ENCODE measurements around the gene PAX7. TPM values are rescaled to one million over a fixed set of nuclear protein-coding genes. Genes with fewer than 3 reads are reported as not detected.

The PAX7 gene
- total RNA-seq, 1 experiment from 2014 or later: 0.24 TPM

DNA sequence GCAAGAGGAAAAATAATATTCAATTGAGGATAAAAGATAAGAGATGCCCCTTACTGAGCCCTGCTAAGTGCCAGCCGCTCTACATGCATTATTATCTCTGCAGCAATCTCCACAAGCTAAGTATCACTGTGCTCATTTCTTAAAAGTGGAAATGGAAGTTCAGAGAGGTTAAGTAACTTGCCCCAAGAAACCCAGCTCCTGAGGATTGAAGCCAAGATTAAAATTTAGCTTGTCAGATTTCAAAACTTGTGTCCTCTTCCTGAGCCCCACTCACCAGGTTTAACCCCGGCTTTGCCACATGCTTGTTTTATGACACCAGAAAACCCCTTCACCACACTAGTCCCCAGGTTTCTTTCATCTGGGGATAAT, 11.2 kb upstream of the PAX7 start (continued):
- no peak for TF ChIP-seq CTCF (IDR thresholded peaks at IDR 0.05)
- TF ChIP-seq SMAD3 (CRISPR knock-in tag; IDR thresholded peaks at IDR 0.05; ENCODE audit: borderline replicate concordance): no peak
- no peak for TF ChIP-seq FOXK1 (CRISPR knock-in tag; IDR thresholded peaks at IDR 0.05)
- no peak for TF ChIP-seq MLX (CRISPR knock-in tag; IDR thresholded peaks at IDR 0.05)
- TF ChIP-seq, protein P1, sequence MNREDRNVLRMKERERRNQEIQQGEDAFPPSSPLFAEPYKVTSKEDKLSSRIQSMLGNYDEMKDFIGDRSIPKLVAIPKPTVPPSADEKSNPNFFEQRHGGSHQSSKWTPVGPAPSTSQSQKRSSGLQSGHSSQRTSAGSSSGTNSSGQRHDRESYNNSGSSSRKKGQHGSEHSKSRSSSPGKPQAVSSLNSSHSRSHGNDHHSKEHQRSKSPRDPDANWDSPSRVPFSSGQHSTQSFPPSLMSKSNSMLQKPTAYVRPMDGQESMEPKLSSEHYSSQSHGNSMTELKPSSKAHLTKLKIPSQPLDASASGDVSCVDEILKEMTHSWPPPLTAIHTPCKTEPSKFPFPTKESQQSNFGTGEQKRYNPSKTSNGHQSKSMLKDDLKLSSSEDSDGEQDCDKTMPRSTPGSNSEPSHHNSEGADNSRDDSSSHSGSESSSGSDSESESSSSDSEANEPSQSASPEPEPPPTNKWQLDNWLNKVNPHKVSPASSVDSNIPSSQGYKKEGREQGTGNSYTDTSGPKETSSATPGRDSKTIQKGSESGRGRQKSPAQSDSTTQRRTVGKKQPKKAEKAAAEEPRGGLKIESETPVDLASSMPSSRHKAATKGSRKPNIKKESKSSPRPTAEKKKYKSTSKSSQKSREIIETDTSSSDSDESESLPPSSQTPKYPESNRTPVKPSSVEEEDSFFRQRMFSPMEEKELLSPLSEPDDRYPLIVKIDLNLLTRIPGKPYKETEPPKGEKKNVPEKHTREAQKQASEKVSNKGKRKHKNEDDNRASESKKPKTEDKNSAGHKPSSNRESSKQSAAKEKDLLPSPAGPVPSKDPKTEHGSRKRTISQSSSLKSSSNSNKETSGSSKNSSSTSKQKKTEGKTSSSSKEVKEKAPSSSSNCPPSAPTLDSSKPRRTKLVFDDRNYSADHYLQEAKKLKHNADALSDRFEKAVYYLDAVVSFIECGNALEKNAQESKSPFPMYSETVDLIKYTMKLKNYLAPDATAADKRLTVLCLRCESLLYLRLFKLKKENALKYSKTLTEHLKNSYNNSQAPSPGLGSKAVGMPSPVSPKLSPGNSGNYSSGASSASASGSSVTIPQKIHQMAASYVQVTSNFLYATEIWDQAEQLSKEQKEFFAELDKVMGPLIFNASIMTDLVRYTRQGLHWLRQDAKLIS (CRISPR knock-in tag; IDR thresholded peaks at IDR 0.05; ENCODE audit: borderline replicate concordance): no peak
- no peak for TF ChIP-seq KAT7 (CRISPR knock-in tag; IDR thresholded peaks at IDR 0.05; ENCODE audit: borderline replicate concordance)

DNA sequence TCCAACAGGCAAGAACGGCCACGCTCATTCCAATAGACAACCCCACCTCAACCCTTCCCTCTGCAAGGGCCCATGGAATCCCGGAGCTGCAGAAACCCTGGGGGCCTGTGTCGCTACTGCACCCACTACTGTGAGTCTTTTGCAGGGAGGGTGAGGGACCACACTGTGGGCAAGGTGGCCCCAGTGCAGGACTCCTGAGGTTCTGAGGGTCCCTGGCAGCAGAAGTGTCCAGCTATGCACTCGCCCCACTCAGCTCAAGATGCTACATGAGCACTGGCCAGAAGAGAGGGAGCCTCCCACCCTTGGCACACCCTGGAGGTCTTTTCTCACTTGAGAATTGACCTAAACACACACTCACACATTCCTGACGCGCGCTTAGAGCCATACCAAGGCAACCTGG, 2.1 kb upstream of the PAX7 start:
- no peak for ATAC-seq
- no peak overlapping the region for H3K4me3 Mint-ChIP-seq

More for the DNA sequence above, 2.1 kb upstream of the PAX7 start:
- DNase-seq (ENCODE audit: low spot score): no peak
- ChIA-PET CTCF (interaction anchor here (0.9 to 1.5 kb wide), 2 partner anchors 9 to 65 kb away, joined by 3 to 5 read pairs; no protein-coding TSS in a partner anchor), POLR2A (no interaction called here)
- no peaks in the 10 kb centered on the region for H3K9me3 Mint-ChIP-seq
- TF ChIP-seq ERG (CRISPR knock-in tag; IDR thresholded peaks at IDR 0.05) (no peak), SOX15 (CRISPR knock-in tag; IDR thresholded peaks at IDR 0.05) (no peak), NFYB (CRISPR knock-in tag; conservative IDR thresholded peaks at IDR 0.05; ENCODE audit: low read depth) (no peak), FOXP1 (CRISPR knock-in tag; IDR thresholded peaks at IDR 0.05; ENCODE audit: borderline replicate concordance) (no peak), NFE2L1 (CRISPR knock-in tag; IDR thresholded peaks at IDR 0.05) (no peak), ZNF138 (CRISPR knock-in tag; conservative IDR thresholded peaks at IDR 0.05) (no peak), NFATC4 (CRISPR knock-in tag; IDR thresholded peaks at IDR 0.05) (no peak), TEAD1 (CRISPR knock-in tag; IDR thresholded peaks at IDR 0.05) (no peak)
- TF ChIP-seq, protein P2, sequence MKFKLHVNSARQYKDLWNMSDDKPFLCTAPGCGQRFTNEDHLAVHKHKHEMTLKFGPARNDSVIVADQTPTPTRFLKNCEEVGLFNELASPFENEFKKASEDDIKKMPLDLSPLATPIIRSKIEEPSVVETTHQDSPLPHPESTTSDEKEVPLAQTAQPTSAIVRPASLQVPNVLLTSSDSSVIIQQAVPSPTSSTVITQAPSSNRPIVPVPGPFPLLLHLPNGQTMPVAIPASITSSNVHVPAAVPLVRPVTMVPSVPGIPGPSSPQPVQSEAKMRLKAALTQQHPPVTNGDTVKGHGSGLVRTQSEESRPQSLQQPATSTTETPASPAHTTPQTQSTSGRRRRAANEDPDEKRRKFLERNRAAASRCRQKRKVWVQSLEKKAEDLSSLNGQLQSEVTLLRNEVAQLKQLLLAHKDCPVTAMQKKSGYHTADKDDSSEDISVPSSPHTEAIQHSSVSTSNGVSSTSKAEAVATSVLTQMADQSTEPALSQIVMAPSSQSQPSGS (CRISPR knock-in tag; IDR thresholded peaks at IDR 0.05; ENCODE audit: borderline replicate concordance, low read depth): no peak
- peaks cover 99% of the 10 kb centered on the region for H3K27me3 Mint-ChIP-seq (ENCODE audit: low read depth)
- peaks cover 53% of the 10 kb centered on the region for H3K4me1 Mint-ChIP-seq
- H3K27ac Mint-ChIP-seq: no peak overlapping the region
- H3K36me3 Mint-ChIP-seq: no peaks in the 10 kb centered on the region
